ENCODE data around the gene BLM. TPM values are rescaled to one million over a fixed set of nuclear protein-coding genes. Genes with fewer than 3 reads are reported as not detected.

BLM gene
- total RNA-seq, 1 experiment from 2014 or later, result 40.0 TPM

- DNase-seq (ENCODE audit: low spot score), result no peak
- no peak for TF ChIP-seq EZH2 (IDR thresholded peaks at IDR 0.05; ENCODE audit: borderline replicate concordance, low read depth, low read length, poor library complexity, severe bottlenecking)
- no peak for TF ChIP-seq CTCF (conservative IDR thresholded peaks at IDR 0.05; ENCODE audit: low read depth, low read length)
- POLR2A ChIA-PET (ENCODE audit: low non-redundant PET), result no interaction called here
These were observed 70.7 kb downstream of the BLM start for GRCh38 chr15:90787881-90788280.

GRCh38 chr15:90789462-90789861 lies 72.3 kb downstream of the BLM start:
- ChIA-PET CTCF (no interaction called here), POLR2A (ENCODE audit: low non-redundant PET) (no interaction called here)
- no peak overlapping the region for H3K4me3 ChIP-seq (ENCODE audit: low read depth, low read length, poor library complexity, severe bottlenecking)
- no peak for DNase-seq (ENCODE audit: low spot score)
- intact Hi-C loops (cut with micrococcal nuclease; ENCODE audit: unreplicated experiment), result no loop called here
- no peaks in the 10 kb centered on the region for H3K27me3 ChIP-seq (replicated peaks; ENCODE audit: insufficient read depth, low read depth, low read length, poor library complexity)
- no TSS peak for BruUV-seq (replicated peaks)
- no peaks in the 10 kb centered on the region for H3K9me3 ChIP-seq (ENCODE audit: low read depth, low read length, poor library complexity, severe bottlenecking)
- no peaks in the 10 kb centered on the region for H3K4me1 ChIP-seq (ENCODE audit: insufficient read depth, low read length, poor library complexity, severe bottlenecking)
- H3K36me3 ChIP-seq (ENCODE audit: insufficient read depth, low read length, poor library complexity, severe bottlenecking), result peaks cover 40% of the 10 kb centered on the region
- H3K27ac ChIP-seq (ENCODE audit: low read depth, low read length, poor library complexity, severe bottlenecking), result no peak overlapping the region
- TF ChIP-seq EZH2 (IDR thresholded peaks at IDR 0.05; ENCODE audit: borderline replicate concordance, low read depth, low read length, poor library complexity, severe bottlenecking), result no peak
- TF ChIP-seq CTCF (conservative IDR thresholded peaks at IDR 0.05; ENCODE audit: low read depth, low read length), result no peak

More at GRCh38 chr15:90787881-90788280, 70.7 kb downstream of the BLM start:
- CTCF ChIA-PET, result interaction anchor here (0.7 kb wide), 1 partner anchor 21 kb away, joined by 3 read pairs; no protein-coding TSS in a partner anchor
- no peaks in the 10 kb centered on the region for H3K4me1 ChIP-seq (ENCODE audit: insufficient read depth, low read length, poor library complexity, severe bottlenecking)
- no peaks in the 10 kb centered on the region for H3K9me3 ChIP-seq (ENCODE audit: low read depth, low read length, poor library complexity, severe bottlenecking)
- H3K27ac ChIP-seq (ENCODE audit: low read depth, low read length, poor library complexity, severe bottlenecking), result no peak overlapping the region
- peaks cover 39% of the 10 kb centered on the region for H3K36me3 ChIP-seq (ENCODE audit: insufficient read depth, low read length, poor library complexity, severe bottlenecking)
- BruUV-seq (replicated peaks), result no TSS peak
- H3K27me3 ChIP-seq (replicated peaks; ENCODE audit: insufficient read depth, low read depth, low read length, poor library complexity), result no peaks in the 10 kb centered on the region
- intact Hi-C loops (cut with micrococcal nuclease; ENCODE audit: unreplicated experiment), result no loop called here
- no peak overlapping the region for H3K4me3 ChIP-seq (ENCODE audit: low read depth, low read length, poor library complexity, severe bottlenecking)

- H3K4me1 ChIP-seq (ENCODE audit: insufficient read depth, low read length, poor library complexity, severe bottlenecking), result no peaks in the 10 kb centered on the region
- peaks cover 43% of the 10 kb centered on the region for H3K36me3 ChIP-seq (ENCODE audit: insufficient read depth, low read length, poor library complexity, severe bottlenecking)
- no TSS peak for BruUV-seq (replicated peaks)
- CTCF ChIA-PET, result interaction anchor here (0.6 kb wide), 1 partner anchor 13 kb away, joined by 4 read pairs; no protein-coding TSS in a partner anchor
- TF ChIP-seq CTCF (conservative IDR thresholded peaks at IDR 0.05; ENCODE audit: low read depth, low read length) (no peak), EZH2 (IDR thresholded peaks at IDR 0.05; ENCODE audit: borderline replicate concordance, low read depth, low read length, poor library complexity, severe bottlenecking) (no peak)
- no peak for DNase-seq (ENCODE audit: low spot score)
- intact Hi-C loops (cut with micrococcal nuclease; ENCODE audit: unreplicated experiment), result no loop called here
- H3K27me3 ChIP-seq (replicated peaks; ENCODE audit: insufficient read depth, low read depth, low read length, poor library complexity), result no peaks in the 10 kb centered on the region
- no peak overlapping the region for H3K27ac ChIP-seq (ENCODE audit: low read depth, low read length, poor library complexity, severe bottlenecking)
- no peaks in the 10 kb centered on the region for H3K9me3 ChIP-seq (ENCODE audit: low read depth, low read length, poor library complexity, severe bottlenecking)
- no peak overlapping the region for H3K4me3 ChIP-seq (ENCODE audit: low read depth, low read length, poor library complexity, severe bottlenecking)
- POLR2A ChIA-PET (ENCODE audit: low non-redundant PET), result interaction anchor here (0.6 kb wide), 1 partner anchor 28 kb away, joined by 9 read pairs; no protein-coding TSS in a partner anchor
These were observed 72.9 kb downstream of the BLM start for GRCh38 chr15:90790057-90790456.
